SK-N-SH treated with all-trans-retinoic acid at 6 μM for 48 hours (cell line): ENCODE results near the gene DLL4.

Source experiments
- ATAC-seq: fragments of 200-7000 bp; cut with Tn5 transposase; 3 replicates; pipeline ENCODE4 v1.9.1; 2020; ENCODE audit warnings: mild to moderate bottlenecking, moderate library complexity
- ARNTL ChIP-seq: fragments of 450-650 bp; formaldehyde crosslinking; IDR thresholded peaks from 2 replicates; pipeline ENCODE4 v1.5.0; 2020; ENCODE audit warnings: low read depth, mild to moderate bottlenecking, moderate library complexity, borderline replicate concordance
- BACH2 ChIP-seq: fragments of 250-450 bp; sonication (Bioruptor Pico); IDR thresholded peaks from 2 replicates; pipeline ENCODE4 v1.9.0; 2021; ENCODE audit warnings: mild to moderate bottlenecking, borderline replicate concordance
- CSDC2 ChIP-seq: fragments of 250-450 bp; sonication (Bioruptor Pico); IDR thresholded peaks from 2 replicates; pipeline ENCODE4 v1.5.0; 2020; ENCODE audit warnings: mild to moderate bottlenecking, moderate library complexity
- GLIS3 ChIP-seq: fragments of 250-450 bp; sonication (Bioruptor Pico); IDR thresholded peaks from 2 replicates; pipeline ENCODE4 v1.5.0; 2020; ENCODE audit warnings: mild to moderate bottlenecking, moderate library complexity
- ISL1 ChIP-seq: fragments of 250-450 bp; sonication (Bioruptor Pico); IDR thresholded peaks from 2 replicates; pipeline ENCODE4 v2.1.2; 2022; ENCODE audit warnings: mild to moderate bottlenecking, moderate library complexity
- OSR1 ChIP-seq: fragments of 250-450 bp; sonication (Bioruptor Pico); IDR thresholded peaks from 2 replicates; pipeline ENCODE4 v1.8.0; 2022; ENCODE audit warnings: moderate library complexity, mild to moderate bottlenecking, inconsistent platforms
- PPARA ChIP-seq: fragments of 250-450 bp; sonication (Bioruptor Pico); IDR thresholded peaks from 2 replicates; pipeline ENCODE4 v1.5.0; 2020; ENCODE audit warnings: mild to moderate bottlenecking, borderline replicate concordance
- RARB ChIP-seq: fragments of 250-450 bp; sonication (Bioruptor Pico); IDR thresholded peaks from 2 replicates; pipeline ENCODE4 v1.8.0; 2021; ENCODE audit warnings: mild to moderate bottlenecking, moderate library complexity
- SNAI2 ChIP-seq: fragments of 250-450 bp; sonication (Bioruptor Pico); IDR thresholded peaks from 2 replicates; pipeline ENCODE4 v1.5.0; 2020; ENCODE audit warnings: mild to moderate bottlenecking, moderate library complexity
- TCF4 ChIP-seq: fragments of 250-450 bp; sonication (Bioruptor Pico); IDR thresholded peaks from 2 replicates; pipeline ENCODE4 v1.8.0; 2021; ENCODE audit warnings: mild to moderate bottlenecking, moderate library complexity, borderline replicate concordance
- TOX ChIP-seq: fragments of 250-450 bp; sonication (Bioruptor Pico); IDR thresholded peaks from 2 replicates; pipeline ENCODE4 v1.8.0; 2021; ENCODE audit warnings: mild to moderate bottlenecking, moderate library complexity, borderline replicate concordance
- ZC3H10 ChIP-seq: fragments of 250-450 bp; sonication (Bioruptor Pico); IDR thresholded peaks from 2 replicates; pipeline ENCODE4 v1.5.1; 2021; ENCODE audit warnings: mild to moderate bottlenecking, moderate library complexity
- ZFP3 ChIP-seq: fragments of 250-450 bp; sonication (Bioruptor Pico); IDR thresholded peaks from 2 replicates; pipeline ENCODE4 v1.5.0; 2020; ENCODE audit warnings: mild to moderate bottlenecking, moderate library complexity
- ZNF565 ChIP-seq: fragments of 450-650 bp; formaldehyde crosslinking; conservative IDR thresholded peaks from 2 replicates; pipeline ENCODE4 v1.5.0; 2020; ENCODE audit warnings: low read depth, mild to moderate bottlenecking, moderate library complexity
- ZNF70 ChIP-seq: fragments of 450-650 bp; formaldehyde crosslinking; IDR thresholded peaks from 2 replicates; pipeline ENCODE4 v1.5.0; 2020; ENCODE audit warnings: mild to moderate bottlenecking, moderate library complexity
- ZNF8 ChIP-seq: fragments of 450-650 bp; formaldehyde crosslinking; IDR thresholded peaks from 2 replicates; pipeline ENCODE4 v1.5.0; 2020; ENCODE audit warnings: mild to moderate bottlenecking, moderate library complexity
- TF ChIP-seq, protein P1 (sequence below): fragments of 250-450 bp; sonication (Bioruptor Pico); IDR thresholded peaks from 2 replicates; pipeline ENCODE4 v1.5.0; 2020; ENCODE audit warnings: mild to moderate bottlenecking, moderate library complexity
- TF ChIP-seq, protein P2 (sequence below): fragments of 250-450 bp; sonication (Bioruptor Pico); IDR thresholded peaks from 2 replicates; pipeline ENCODE4 v1.5.1; 2020; ENCODE audit warnings: low read depth, mild to moderate bottlenecking, moderate library complexity
- TF ChIP-seq, protein P3 (sequence below): fragments of 250-450 bp; sonication (Bioruptor Pico); IDR thresholded peaks from 2 replicates; pipeline ENCODE4 v1.8.0; 2020; ENCODE audit warnings: mild to moderate bottlenecking, moderate library complexity, borderline replicate concordance
- TF ChIP-seq, protein P4 (sequence below): fragments of 250-450 bp; sonication (Bioruptor Pico); IDR thresholded peaks from 2 replicates; pipeline ENCODE4 v1.8.0; 2021; ENCODE audit warnings: low read depth, mild to moderate bottlenecking, moderate library complexity, borderline replicate concordance

The DLL4 gene

DNA sequence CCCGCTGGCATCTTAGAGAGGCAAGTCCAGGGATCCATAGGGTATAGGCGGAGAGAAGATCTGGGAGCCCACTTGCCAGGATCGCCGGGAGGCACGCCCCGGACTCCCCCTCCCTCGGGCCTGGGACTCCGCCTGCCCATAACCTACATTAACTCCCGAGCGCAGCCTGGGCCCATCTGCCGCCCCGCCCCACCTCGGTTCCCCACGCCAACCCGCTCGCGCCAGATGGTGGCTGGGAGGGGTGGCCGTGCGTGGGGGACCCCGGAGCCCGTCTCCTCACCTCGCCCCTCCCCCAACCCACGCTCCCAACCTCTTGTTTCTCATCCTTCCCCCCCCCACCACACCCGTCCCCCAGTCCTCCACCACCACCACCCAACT, 1.7 kb upstream of the DLL4 start (continued):
- TF ChIP-seq, protein P1, sequence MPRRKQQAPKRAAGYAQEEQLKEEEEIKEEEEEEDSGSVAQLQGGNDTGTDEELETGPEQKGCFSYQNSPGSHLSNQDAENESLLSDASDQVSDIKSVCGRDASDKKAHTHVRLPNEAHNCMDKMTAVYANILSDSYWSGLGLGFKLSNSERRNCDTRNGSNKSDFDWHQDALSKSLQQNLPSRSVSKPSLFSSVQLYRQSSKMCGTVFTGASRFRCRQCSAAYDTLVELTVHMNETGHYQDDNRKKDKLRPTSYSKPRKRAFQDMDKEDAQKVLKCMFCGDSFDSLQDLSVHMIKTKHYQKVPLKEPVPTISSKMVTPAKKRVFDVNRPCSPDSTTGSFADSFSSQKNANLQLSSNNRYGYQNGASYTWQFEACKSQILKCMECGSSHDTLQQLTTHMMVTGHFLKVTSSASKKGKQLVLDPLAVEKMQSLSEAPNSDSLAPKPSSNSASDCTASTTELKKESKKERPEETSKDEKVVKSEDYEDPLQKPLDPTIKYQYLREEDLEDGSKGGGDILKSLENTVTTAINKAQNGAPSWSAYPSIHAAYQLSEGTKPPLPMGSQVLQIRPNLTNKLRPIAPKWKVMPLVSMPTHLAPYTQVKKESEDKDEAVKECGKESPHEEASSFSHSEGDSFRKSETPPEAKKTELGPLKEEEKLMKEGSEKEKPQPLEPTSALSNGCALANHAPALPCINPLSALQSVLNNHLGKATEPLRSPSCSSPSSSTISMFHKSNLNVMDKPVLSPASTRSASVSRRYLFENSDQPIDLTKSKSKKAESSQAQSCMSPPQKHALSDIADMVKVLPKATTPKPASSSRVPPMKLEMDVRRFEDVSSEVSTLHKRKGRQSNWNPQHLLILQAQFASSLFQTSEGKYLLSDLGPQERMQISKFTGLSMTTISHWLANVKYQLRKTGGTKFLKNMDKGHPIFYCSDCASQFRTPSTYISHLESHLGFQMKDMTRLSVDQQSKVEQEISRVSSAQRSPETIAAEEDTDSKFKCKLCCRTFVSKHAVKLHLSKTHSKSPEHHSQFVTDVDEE (CRISPR knock-in tag), result no peak
- TF ChIP-seq BACH2 (no peak), SNAI2 (no peak), OSR1 (no peak), ZNF70 (CRISPR knock-in tag) (no peak), GLIS3 (CRISPR knock-in tag) (no peak), ISL1 (CRISPR knock-in tag) (no peak)
- TF ChIP-seq, protein P2, sequence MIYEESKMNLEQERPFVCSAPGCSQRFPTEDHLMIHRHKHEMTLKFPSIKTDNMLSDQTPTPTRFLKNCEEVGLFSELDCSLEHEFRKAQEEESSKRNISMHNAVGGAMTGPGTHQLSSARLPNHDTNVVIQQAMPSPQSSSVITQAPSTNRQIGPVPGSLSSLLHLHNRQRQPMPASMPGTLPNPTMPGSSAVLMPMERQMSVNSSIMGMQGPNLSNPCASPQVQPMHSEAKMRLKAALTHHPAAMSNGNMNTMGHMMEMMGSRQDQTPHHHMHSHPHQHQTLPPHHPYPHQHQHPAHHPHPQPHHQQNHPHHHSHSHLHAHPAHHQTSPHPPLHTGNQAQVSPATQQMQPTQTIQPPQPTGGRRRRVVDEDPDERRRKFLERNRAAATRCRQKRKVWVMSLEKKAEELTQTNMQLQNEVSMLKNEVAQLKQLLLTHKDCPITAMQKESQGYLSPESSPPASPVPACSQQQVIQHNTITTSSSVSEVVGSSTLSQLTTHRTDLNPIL (CRISPR knock-in tag), result no peak

DNA sequence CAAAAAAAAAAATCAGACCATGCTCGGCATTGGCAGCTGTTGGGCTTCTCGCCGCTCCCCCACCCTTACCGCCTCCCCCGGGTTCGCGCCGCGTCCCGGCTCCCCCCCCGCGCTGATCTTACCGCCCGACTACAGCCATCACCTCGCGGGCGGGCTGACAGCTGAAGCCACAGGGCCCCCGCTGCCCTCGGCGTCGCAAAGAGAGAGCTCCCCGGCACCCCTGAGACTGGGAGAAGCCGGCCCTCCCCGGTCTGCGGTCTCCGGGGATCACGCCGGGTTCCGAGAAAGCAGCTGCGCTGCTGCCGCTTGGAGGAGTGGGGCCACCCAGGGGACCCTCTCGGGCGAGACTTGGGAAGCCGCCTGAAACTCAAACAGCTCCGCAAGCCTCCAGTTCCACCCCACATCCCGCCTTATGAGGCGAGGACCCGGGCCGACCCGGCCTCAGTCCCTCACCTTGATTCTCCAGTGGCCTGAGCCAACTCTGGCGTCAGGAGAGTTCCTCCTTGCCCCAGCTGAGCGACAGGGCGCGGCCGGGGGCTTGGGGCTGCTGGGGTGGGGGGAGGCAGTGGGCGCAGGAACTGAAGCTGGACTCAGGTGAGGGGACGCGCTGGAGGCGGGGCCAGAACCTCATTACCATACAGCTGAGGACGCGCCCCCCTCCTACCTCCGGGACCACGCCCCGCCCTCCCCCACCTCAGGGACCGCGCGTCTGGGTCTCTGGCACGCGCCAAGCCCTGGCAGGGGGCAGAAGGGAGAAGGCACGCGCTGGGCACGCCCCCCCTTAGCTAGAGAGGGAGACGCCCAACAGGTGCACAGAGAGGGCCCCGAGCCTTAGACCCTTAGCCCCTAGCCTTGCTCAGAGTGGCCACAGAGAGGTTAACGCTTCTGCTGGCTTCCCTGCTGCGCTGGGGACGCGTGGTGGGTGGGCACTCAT, 1.0 kb upstream of the DLL4 start:
- ATAC-seq, result 0 out of 3 replicates have a peak, but pooled peaks have one; percentile 2
- TF ChIP-seq BACH2 (no peak), ARNTL (CRISPR knock-in tag) (no peak), ZNF565 (no peak), GLIS3 (CRISPR knock-in tag) (no peak), PPARA (no peak), SNAI2 (no peak), ISL1 (CRISPR knock-in tag) (no peak), ZC3H10 (no peak)

DNA sequence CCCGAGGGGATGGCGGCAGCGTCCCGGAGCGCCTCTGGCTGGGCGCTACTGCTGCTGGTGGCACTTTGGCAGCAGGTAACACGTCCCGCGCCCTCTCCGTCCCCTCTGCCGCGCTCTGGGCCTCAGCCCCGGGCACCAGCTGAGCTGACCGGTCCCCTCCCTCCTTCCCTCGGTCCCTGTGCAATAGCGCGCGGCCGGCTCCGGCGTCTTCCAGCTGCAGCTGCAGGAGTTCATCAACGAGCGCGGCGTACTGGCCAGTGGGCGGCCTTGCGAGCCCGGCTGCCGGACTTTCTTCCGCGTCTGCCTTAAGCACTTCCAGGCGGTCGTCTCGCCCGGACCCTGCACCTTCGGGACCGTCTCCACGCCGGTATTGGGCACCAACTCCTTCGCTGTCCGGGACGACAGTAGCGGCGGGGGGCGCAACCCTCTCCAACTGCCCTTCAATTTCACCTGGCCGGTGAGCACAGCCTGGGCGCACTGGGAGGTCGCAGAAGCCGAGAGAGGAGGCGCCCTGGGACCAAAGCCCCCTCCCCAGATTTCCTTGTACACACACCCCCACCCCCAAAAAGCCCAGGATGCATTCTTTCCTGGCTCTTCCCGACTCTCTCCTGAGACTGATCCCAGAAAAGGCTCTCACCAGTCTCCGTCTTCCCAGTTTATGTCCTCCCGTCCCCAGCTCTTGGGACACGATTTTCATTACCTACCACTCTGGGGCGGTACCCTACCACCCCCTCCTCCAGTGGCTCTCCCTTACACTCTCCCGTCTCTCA, 705 bp downstream of the DLL4 start:
- ATAC-seq, result peak; percentile 72

More for the DNA sequence above, 705 bp downstream of the DLL4 start:
- TF ChIP-seq ZNF70 (CRISPR knock-in tag), result no peak
- TF ChIP-seq TOX (CRISPR knock-in tag), result no peak
- TF ChIP-seq ZFP3 (CRISPR knock-in tag), result no peak
- TF ChIP-seq OSR1, result no peak
- TF ChIP-seq TCF4, result no peak
- TF ChIP-seq, protein P2 (CRISPR knock-in tag), result no peak
- TF ChIP-seq BACH2, result no peak
- TF ChIP-seq ZNF8, result no peak
- no peak for TF ChIP-seq ARNTL (CRISPR knock-in tag)
- no peak for TF ChIP-seq SNAI2
- TF ChIP-seq GLIS3 (CRISPR knock-in tag), result no peak
- TF ChIP-seq RARB, result no peak
- TF ChIP-seq, protein P3, sequence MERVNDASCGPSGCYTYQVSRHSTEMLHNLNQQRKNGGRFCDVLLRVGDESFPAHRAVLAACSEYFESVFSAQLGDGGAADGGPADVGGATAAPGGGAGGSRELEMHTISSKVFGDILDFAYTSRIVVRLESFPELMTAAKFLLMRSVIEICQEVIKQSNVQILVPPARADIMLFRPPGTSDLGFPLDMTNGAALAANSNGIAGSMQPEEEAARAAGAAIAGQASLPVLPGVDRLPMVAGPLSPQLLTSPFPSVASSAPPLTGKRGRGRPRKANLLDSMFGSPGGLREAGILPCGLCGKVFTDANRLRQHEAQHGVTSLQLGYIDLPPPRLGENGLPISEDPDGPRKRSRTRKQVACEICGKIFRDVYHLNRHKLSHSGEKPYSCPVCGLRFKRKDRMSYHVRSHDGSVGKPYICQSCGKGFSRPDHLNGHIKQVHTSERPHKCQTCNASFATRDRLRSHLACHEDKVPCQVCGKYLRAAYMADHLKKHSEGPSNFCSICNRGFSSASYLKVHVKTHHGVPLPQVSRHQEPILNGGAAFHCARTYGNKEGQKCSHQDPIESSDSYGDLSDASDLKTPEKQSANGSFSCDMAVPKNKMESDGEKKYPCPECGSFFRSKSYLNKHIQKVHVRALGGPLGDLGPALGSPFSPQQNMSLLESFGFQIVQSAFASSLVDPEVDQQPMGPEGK (CRISPR knock-in tag), result no peak
- TF ChIP-seq, protein P4, sequence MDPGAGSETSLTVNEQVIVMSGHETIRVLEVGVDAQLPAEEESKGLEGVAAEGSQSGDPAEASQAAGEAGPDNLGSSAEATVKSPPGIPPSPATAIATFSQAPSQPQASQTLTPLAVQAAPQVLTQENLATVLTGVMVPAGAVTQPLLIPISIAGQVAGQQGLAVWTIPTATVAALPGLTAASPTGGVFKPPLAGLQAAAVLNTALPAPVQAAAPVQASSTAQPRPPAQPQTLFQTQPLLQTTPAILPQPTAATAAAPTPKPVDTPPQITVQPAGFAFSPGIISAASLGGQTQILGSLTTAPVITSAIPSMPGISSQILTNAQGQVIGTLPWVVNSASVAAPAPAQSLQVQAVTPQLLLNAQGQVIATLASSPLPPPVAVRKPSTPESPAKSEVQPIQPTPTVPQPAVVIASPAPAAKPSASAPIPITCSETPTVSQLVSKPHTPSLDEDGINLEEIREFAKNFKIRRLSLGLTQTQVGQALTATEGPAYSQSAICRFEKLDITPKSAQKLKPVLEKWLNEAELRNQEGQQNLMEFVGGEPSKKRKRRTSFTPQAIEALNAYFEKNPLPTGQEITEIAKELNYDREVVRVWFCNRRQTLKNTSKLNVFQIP (CRISPR knock-in tag), result no peak
- no peak for TF ChIP-seq CSDC2
- TF ChIP-seq ZNF565, result no peak
- TF ChIP-seq, protein P1 (CRISPR knock-in tag), result no peak
